ENCODE measurements around the gene FERD3L.

GRCh38 chr7:19121977-19122588, 23.1 kb downstream of the FERD3L start:
- TF ChIP-seq POLR2A (IDR thresholded peaks at IDR 0.05; ENCODE audit: low read depth, low read length) (no peak), SPI1 (IDR thresholded peaks at IDR 0.05; ENCODE audit: low read depth, low read length) (no peak), TAF1 (IDR thresholded peaks at IDR 0.05; ENCODE audit: low read depth, low read length) (no peak), POLR2AphosphoS5 (IDR thresholded peaks at IDR 0.05; ENCODE audit: low read depth, low read length) (no peak), POU2F2 (IDR thresholded peaks at IDR 0.05; ENCODE audit: low read depth, low read length) (no peak)
